NCI-H146 treated with DMSO at 0.1 percent for 48 hours (cell line): Measurements from ENCODE around the gene SOX2.
A peak's percentile ranks its signal among the peaks of the same experiment; 100 is the strongest.

Experiments
- DNase-seq: peaks from one replicate; lab custom pipeline; 2025; ENCODE audit not compliant: unreplicated experiment; lab: John Stamatoyannopoulos, UW

Gene SOX2

GRCh38 chr3:181704421-181705085 is 7.2 kb upstream of the SOX2 start:
- no peak for DNase-seq

GRCh38 chr3:181705086-181705480 is 6.6 kb upstream of the SOX2 start:
- DNase-seq = no peak

GRCh38 chr3:181707980-181708379 is 3.7 kb upstream of the SOX2 start:
- no peak for DNase-seq

- DNase-seq = peak; percentile 99
These were observed 2.0 kb upstream of the SOX2 start for GRCh38 chr3:181709537-181710279.

- peak; percentile 80 for DNase-seq
These were observed 1.1 kb upstream of the SOX2 start for GRCh38 chr3:181710345-181711291.

GRCh38 chr3:181712226-181712552 is 464 bp downstream of the SOX2 start:
- peak; percentile 86 for DNase-seq

- peak; percentile 94 for DNase-seq
These were observed 991 bp downstream of the SOX2 start for GRCh38 chr3:181712553-181713279.

GRCh38 chr3:181713280-181713647 is 1.5 kb downstream of the SOX2 start:
- peak; percentile 89 for DNase-seq

GRCh38 chr3:181713676-181714612 is 2.2 kb downstream of the SOX2 start:
- no peak for DNase-seq

GRCh38 chr3:181715571-181716340 is 4.0 kb downstream of the SOX2 start:
- DNase-seq = peak; percentile 87

- no peak for DNase-seq
These were observed 5.2 kb downstream of the SOX2 start for GRCh38 chr3:181716966-181717365.

- DNase-seq = peak; percentile 72
These were observed 5.9 kb downstream of the SOX2 start for GRCh38 chr3:181717549-181718171.

- DNase-seq = no peak
These were observed 6.6 kb downstream of the SOX2 start for GRCh38 chr3:181718369-181718768.

- DNase-seq = no peak
These were observed 7.5 kb downstream of the SOX2 start for GRCh38 chr3:181718987-181719911.

GRCh38 chr3:181719991-181720680 is 8.4 kb downstream of the SOX2 start:
- no peak for DNase-seq

- no peak for DNase-seq
These were observed 9.5 kb downstream of the SOX2 start for GRCh38 chr3:181721046-181721875.
